Occipital lobe (tissue), 3 donors: Measurements from ENCODE around the gene TRMO. TPM values are rescaled to one million over a fixed set of nuclear protein-coding genes. Genes with fewer than 3 reads are reported as not detected.

Source experiments
- DNase-seq: peaks from one replicate; lab custom pipeline; 2025; lab: John Stamatoyannopoulos, UW
- small RNA-seq: library from RNA; depleted of rRNA; stranded (forward); fragments of <200 nt; gene quantifications from one replicate; pipeline ENCODE3, GENCODE V24; 2014
- total RNA-seq: library from RNA; depleted of rRNA; stranded (reverse); fragments of >200 nt; gene quantifications from one replicate; pipeline ENCODE4 v1.2.3, GENCODE V29; 2014

Gene TRMO
- total RNA-seq, 1 donor from 2014 or later = 14.7 TPM

DNA sequence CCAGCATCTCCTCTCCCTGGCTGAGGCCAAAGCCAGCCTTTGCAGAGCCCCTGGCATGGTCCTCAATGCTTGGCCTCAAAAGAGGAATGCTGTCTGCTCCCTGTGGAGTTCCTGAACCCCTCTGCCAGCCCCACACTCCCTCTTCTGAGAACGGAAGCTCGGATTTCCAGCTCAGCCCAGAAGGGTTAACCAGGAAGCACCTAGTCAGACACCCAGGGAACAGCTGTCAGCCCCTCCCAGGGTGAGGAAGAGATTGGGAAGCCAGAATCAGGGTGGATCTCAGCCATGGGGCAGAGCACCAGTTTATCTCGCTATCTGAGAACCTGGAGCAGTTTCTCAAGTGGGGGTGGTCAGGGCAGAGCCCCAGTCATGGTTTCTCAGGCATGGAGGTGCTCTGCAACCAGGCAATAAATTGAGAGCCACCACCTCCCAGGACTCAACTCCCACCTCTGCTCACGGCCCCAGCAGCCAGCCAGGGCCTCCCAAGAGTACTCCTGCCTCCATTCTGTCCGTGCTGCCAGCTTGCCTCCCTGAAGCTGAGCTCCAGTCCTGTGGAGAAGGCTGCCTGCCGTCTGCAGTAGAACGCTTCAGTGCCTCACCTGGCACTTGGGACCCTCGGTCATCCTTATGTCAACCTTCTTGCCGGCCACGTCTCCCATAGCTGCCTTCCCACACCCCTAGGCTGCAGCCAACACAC is 61.7 kb downstream of the TRMO start:
- DNase-seq = no peak

DNA sequence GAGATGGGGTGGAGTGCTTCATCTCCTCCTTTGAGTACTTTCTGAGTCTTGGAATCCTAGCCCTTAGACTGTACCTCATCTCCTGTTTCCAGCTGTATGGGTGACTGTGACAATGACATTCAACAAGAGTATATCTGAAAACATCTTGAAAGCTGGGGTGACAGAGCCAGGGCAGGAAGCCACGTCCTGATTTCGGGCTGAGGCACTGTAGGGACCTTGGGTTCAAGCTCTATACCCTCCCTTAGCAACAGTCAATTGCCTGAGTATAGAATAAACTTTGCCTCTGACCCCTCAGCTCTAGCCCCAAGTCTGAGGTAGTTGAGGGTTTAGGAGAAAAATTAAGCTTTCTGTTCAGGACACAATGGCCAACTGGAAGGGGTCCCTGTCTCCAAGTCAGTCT is 63.0 kb downstream of the TRMO start:
- DNase-seq = no peak

- no peak for DNase-seq
Observed at GRCh38 chr9:97858826-97859225, 63.5 kb downstream of the TRMO start.

DNA sequence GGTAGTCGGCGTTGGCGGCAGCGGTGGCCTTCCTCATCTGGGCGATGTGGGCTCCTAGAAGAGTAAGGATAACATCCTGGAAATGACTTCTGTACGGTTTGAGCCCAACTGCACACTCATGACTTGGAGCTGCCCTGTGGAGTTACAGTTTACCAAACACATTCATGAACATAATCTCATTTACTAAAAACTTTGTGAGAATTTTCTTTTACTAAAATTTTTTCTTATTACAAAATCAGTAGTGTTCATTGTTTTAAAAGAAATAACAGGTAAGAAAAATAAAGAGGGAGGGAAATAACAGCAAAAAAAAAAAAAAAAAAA is 63.9 kb downstream of the TRMO start:
- no peak for DNase-seq

DNA sequence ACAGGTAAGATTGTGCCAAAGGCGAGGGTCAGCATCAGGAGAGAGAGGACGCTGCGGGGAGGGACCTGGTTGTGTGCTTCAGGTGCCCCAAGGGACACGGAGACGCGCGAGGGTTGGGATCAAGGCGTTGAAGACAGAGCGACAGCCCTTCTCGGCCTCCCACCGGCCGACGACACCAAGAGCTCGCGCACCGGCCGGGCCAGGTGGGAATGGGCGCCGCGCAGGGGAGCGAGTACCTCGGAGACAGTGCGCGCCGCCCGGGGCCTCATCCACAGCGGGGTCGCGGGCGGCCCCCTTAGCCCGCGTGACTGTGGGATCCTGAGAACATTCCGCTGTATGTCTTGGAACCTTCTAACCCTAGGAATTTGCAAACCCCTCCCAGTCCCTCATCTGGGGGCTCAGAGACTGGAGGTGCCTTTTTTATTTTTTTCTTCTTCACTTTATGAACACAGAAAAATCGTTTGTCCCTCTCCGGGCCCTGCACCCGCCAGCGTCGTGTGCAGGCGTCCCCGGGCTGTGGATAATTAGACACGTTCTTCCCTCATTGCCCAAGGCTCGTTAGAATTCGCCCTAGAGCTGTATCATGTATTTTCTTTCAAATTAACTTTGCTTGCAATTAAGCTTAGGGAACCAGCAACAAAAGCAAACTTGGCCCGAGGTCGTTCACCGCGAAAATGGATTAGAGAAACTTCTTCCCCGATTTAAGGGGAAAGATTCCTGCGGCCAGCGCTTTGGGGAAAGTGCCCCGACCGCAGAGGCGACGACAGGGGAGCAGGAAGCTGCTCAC is 64.5 kb downstream of the TRMO start:
- DNase-seq = no peak

DNA sequence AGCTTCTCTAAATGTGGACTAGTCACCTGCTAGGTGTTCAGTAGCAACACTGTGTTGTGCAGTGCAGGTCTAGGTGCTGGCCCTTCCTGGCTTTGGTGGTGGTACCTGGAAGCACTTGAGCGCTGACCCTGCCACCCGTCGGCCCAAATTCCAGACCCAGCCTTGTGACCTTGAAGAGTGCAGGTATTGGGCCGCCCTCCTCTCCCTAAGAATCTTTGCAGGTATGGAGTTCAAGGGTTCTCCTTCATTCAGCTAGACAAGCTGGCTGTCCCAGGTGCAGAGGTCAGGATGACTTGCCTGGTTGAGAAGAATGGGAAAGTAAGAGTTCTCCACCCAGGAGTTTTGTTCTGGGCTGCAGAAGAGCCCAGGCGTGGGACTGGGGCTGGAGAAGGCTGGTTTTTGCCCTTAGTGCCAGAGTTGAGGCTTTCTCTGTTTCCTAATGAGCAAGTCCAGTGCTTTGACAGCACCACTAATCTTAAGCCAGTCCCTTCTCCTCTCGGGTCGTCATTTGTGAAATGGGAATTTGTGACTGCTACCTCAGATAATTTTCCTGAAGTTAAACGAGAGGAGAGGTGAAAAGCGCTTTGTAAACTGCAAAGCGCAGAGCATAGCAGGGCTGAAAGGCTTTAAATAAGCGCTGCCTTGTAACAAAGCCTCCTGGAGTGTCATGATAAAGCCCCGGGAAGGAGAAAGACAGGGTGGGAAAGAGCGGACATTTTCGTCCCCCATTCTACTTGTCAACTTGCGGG is 65.3 kb downstream of the TRMO start:
- DNase-seq = no peak

DNA sequence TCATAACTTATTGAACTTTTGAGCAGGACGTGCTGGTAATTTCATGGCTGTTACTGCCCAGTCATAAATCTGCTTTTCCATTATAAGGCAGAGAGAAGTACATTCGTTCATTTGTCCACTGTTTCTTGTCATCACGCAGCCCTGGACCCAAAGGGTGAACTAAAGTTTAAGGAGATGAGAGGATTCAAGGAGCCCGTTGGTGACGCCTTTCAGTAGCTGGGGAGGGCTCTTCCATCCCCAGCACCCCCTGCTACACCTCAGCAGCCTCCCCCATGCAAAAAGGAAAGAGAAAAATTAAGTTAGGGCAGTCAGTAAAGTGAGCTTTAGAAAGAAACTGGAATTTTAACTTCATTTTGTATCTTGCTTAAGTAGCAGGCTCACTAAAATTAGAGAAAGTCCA is 66.4 kb downstream of the TRMO start:
- DNase-seq = no peak

GRCh38 chr9:97855486-97855875 is 66.8 kb downstream of the TRMO start:
- no peak for DNase-seq

GRCh38 chr9:97854696-97855485 is 67.4 kb downstream of the TRMO start:
- no peak for DNase-seq

Small RNAs within 50 kb of the gene (small RNA-seq; reads per million reads assigned to genes)
- not detected for gene RF00019

Other genes starting within 250 kb of the TRMO start
- gene XPA, start 225.2 kb downstream of the TRMO start, total RNA-seq = 20.9 TPM
- not detected for gene FOXE1, start 69.3 kb downstream of the TRMO start, total RNA-seq
- gene HEMGN, start 15.7 kb upstream of the TRMO start, total RNA-seq = 3.9 TPM
- gene ANP32B, start 60.8 kb upstream of the TRMO start, total RNA-seq = 3.9 TPM
- gene NANS, start 134.2 kb upstream of the TRMO start, total RNA-seq = 20.9 TPM
- 2.2 TPM for gene TRIM14, start 196.7 kb upstream of the TRMO start, total RNA-seq